HCT116 (cell line): ENCODE data around the gene NEURL1B.

Source experiments
- ATF3 ChIP-seq: IDR thresholded peaks from 2 replicates; pipeline ENCODE4 v1.6.1; 2012
- CTCF ChIP-seq, 3 experiments: fragments of 200-600 bp in 1 of 3; sonication (generic) in 1 of 3; IDR thresholded peaks in 2 of 3; conservative IDR thresholded peaks in 1 of 3; 2 replicates each; pipeline ENCODE4 v1.5.1; 2012 to 2017; ENCODE audit warnings: low read depth in 2 of 3, low read length in 2 of 3, antibody characterized with exemption in 1 of 3, borderline replicate concordance in 1 of 3, control low read depth in 1 of 3, mild to moderate bottlenecking in 1 of 3, mixed read lengths in 1 of 3, mixed run types in 1 of 3, moderate library complexity in 1 of 3; ENCODE audit not compliant: insufficient read depth in 1 of 3
- EGR1 ChIP-seq: IDR thresholded peaks from 2 replicates; pipeline ENCODE4 v1.6.1; 2012; ENCODE audit warnings: low read depth
- ELF1 ChIP-seq: IDR thresholded peaks from 2 replicates; pipeline ENCODE4 v1.6.1; 2012; ENCODE audit warnings: low read depth, borderline replicate concordance
- EZH2phosphoT487 ChIP-seq: fragments of 200-600 bp; IDR thresholded peaks from 2 replicates; pipeline ENCODE4 v1.6.1; 2018; ENCODE audit warnings: antibody characterized with exemption, borderline replicate concordance
- JUND ChIP-seq: IDR thresholded peaks from 2 replicates; pipeline ENCODE4 v1.6.1; 2012
- MAX ChIP-seq: IDR thresholded peaks from 2 replicates; pipeline ENCODE4 v1.6.1; 2012
- POLR2A ChIP-seq: IDR thresholded peaks from 2 replicates; pipeline ENCODE4 v1.7.0; 2011; ENCODE audit warnings: borderline replicate concordance; ENCODE audit not compliant: insufficient read depth, insufficient read length; ENCODE audit errors: extremely low read depth
- POLR2AphosphoS5 ChIP-seq: IDR thresholded peaks from 2 replicates; pipeline ENCODE4 v1.6.1; 2011; ENCODE audit warnings: mild to moderate bottlenecking, low read depth, low read length, moderate library complexity
- RAD21 ChIP-seq: IDR thresholded peaks from 2 replicates; pipeline ENCODE4 v1.6.1; 2012; ENCODE audit warnings: low read depth, mild to moderate bottlenecking
- SRF ChIP-seq: IDR thresholded peaks from 2 replicates; pipeline ENCODE4 v1.6.1; 2012; ENCODE audit warnings: low read depth
- YY1 ChIP-seq: IDR thresholded peaks from 2 replicates; pipeline ENCODE4 v1.6.1; 2011; ENCODE audit warnings: low read length, low read depth, moderate library complexity, mild to moderate bottlenecking; ENCODE audit not compliant: insufficient replicate concordance; ENCODE audit errors: extremely low read depth

- TF ChIP-seq POLR2AphosphoS5 (no peak), POLR2A (no peak), EGR1 (no peak), CTCF (IDR thresholded peaks at IDR 0.05 in 2 of 3, conservative IDR thresholded peaks at IDR 0.05 in 1 of 3; ENCODE audit: borderline replicate concordance in 1 of 3, insufficient read depth in 1 of 3, low read depth in 2 of 3, low read length in 2 of 3) (peak; percentile 2 to 55 (median 21); a peak in 2 of 6 replicates), YY1 (no peak), EZH2phosphoT487 (no peak), SRF (no peak), JUND (no peak), MAX (no peak), RAD21 (no peak), ATF3 (no peak), ELF1 (no peak)
Measured at GRCh38 chr5:172641359-172642050, 442 bp downstream of the NEURL1B start.
